ENCODE measurements around the gene PARG.
"Not testable (repeated sequence)": the region's sequence is repeated elsewhere in the genome, so short reads cannot be mapped to it uniquely, and the experiment has no call there.

DNA sequence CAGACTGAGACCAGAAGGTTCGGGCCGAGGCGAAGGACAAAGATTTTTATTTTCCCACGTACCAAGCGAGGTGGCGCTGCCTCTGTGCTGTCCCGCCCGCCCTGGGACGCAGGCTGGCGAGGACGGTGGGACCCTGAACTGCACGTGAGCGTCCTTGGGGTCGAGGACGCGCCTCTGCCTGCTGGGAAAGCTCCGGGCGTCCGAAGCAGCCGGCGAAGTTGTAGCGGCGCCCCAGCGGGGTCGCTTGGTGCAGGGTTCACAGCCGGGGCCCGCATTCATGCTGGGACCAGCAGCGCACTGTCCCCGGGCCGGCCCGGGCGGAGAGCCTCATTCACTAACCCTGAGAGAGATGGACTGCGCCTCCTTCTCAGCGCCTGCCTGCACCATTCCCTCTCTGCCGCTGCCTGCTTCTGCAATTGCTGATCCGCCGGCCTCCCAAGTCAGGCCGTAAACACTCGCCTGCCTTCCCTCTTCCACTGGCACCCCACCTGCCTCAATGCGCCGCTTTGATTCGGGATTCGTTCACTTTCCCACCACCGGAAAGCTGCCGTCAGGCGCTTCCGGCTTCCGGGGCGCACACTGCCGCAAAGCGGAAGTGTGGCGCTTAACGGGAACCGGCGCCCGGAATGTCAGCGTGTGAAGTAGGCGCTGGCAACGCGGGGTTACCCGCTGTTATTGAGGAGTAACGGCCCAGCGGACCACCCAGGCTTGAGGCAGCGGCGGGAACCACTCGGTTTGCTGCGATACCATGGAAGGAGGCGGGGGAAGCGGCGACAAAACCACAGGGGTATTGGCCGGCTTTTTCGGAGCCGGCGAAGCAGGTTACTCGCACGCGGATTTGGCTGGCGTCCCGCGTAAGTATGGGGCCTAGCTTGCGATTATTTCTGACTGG lies at the start of gene PARG, which contains the start of gene TIMM23B:
- TF ChIP-seq, protein P1, sequence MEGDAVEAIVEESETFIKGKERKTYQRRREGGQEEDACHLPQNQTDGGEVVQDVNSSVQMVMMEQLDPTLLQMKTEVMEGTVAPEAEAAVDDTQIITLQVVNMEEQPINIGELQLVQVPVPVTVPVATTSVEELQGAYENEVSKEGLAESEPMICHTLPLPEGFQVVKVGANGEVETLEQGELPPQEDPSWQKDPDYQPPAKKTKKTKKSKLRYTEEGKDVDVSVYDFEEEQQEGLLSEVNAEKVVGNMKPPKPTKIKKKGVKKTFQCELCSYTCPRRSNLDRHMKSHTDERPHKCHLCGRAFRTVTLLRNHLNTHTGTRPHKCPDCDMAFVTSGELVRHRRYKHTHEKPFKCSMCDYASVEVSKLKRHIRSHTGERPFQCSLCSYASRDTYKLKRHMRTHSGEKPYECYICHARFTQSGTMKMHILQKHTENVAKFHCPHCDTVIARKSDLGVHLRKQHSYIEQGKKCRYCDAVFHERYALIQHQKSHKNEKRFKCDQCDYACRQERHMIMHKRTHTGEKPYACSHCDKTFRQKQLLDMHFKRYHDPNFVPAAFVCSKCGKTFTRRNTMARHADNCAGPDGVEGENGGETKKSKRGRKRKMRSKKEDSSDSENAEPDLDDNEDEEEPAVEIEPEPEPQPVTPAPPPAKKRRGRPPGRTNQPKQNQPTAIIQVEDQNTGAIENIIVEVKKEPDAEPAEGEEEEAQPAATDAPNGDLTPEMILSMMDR (IDR thresholded peaks at IDR 0.05): not testable (repeated sequence)
- not testable (repeated sequence) for TF ChIP-seq POLR2A (IDR thresholded peaks at IDR 0.05)
